Activated CD8-positive, alpha-beta T cell treated with anti-CD3 and anti-CD28 coated beads for 36 hours (primary cell): Measurements from ENCODE around the gene IP6K1. TPM values are rescaled to one million over a fixed set of nuclear protein-coding genes. Genes with fewer than 3 reads are reported as not detected.

ENCODE experiments used
- ATAC-seq: fragments of 200-7000 bp; cut with Tn5 transposase; one replicate; pipeline ENCODE4 v1.10.0; 2021; ENCODE audit warnings: mild to moderate bottlenecking, moderate library complexity
- CTCF ChIA-PET: fragments of 350-600 bp; sonication (Branson Sonifier 250); formaldehyde crosslinking; loops from one replicate; lab custom pipeline; 2021; ENCODE audit warnings: antibody characterized with exemption; lab: Charles Lee
- POLR2A ChIA-PET: fragments of 350-600 bp; sonication (Branson Sonifier 250); formaldehyde crosslinking; loops from one replicate; lab custom pipeline; 2021; ENCODE audit warnings: antibody characterized with exemption; lab: Charles Lee
- DNase-seq: peaks from one replicate; pipeline ENCODE4 v3.0.0-alpha.2; 2020
- H3K27ac Mint-ChIP-seq: one replicate; pipeline ENCODE4 v1.8.0; 2021; ENCODE audit warnings: mild to moderate bottlenecking, mixed read lengths
- H3K27me3 Mint-ChIP-seq: one replicate; pipeline ENCODE4 v1.8.0; 2021; ENCODE audit warnings: mixed read lengths
- H3K36me3 Mint-ChIP-seq: one replicate; pipeline ENCODE4 v1.8.0; 2021; ENCODE audit warnings: low read depth, mixed read lengths
- H3K4me1 Mint-ChIP-seq: one replicate; pipeline ENCODE4 v1.8.0; 2021; ENCODE audit warnings: low read depth, mixed read lengths
- H3K4me3 Mint-ChIP-seq: one replicate; pipeline ENCODE4 v1.8.0; 2021; ENCODE audit warnings: mild to moderate bottlenecking, moderate library complexity, mixed read lengths
- H3K9me3 Mint-ChIP-seq: one replicate; pipeline ENCODE4 v1.8.0; 2021; ENCODE audit warnings: mixed read lengths
- CTCF ChIP-seq: fragments of 200-600 bp; IDR thresholded peaks from one replicate; pipeline ENCODE4 v1.8.0; 2022; ENCODE audit warnings: antibody characterized with exemption, mild to moderate bottlenecking
- intact Hi-C: fragments of 100-400 bp; cut with micrococcal nuclease; formaldehyde crosslinking; loops from one replicate; pipeline ENCODE4 v1.10.0; 2022
- total RNA-seq, 2 experiments: library from RNA; stranded (reverse); gene quantifications; one replicate each; pipeline ENCODE4 v1.2.3, GENCODE V29; 2021

IP6K1 gene
- total RNA-seq, 2 experiments from 2014 or later: 23.5 to 24.2 TPM

- intact Hi-C loops: no loop called here
- no peak overlapping the region for H3K4me3 Mint-ChIP-seq
Observed at GRCh38 chr3:49714728-49715550, 71.4 kb downstream of the IP6K1 start.

GRCh38 chr3:49713336-49714105, 72.8 kb downstream of the IP6K1 start:
- CTCF ChIA-PET: interaction anchor here (1.4 kb wide), 1 partner anchor 174 kb away, joined by 4 read pairs; no protein-coding TSS in a partner anchor
- Mint-ChIP-seq H3K9me3 (no peaks in the 10 kb centered on the region), H3K4me3 (no peak overlapping the region), H3K4me1 (peaks cover 9% of the 10 kb centered on the region), H3K36me3 (no peaks in the 10 kb centered on the region), H3K27ac (no peak overlapping the region), H3K27me3 (no peaks in the 10 kb centered on the region)
- POLR2A ChIA-PET: interaction anchor here (1.4 to 2.7 kb wide), 2 partner anchors 7 to 9 kb away, joined by 3 to 15 read pairs; no protein-coding TSS in a partner anchor
- no peak for TF ChIP-seq CTCF
- no peak for ATAC-seq
- no peak for DNase-seq
- intact Hi-C loops: no loop called here

More at GRCh38 chr3:49714728-49715550, 71.4 kb downstream of the IP6K1 start:
- no peaks in the 10 kb centered on the region for H3K27me3 Mint-ChIP-seq
- ChIA-PET POLR2A (interaction anchor here (1.4 kb wide), 1 partner anchor 8 kb away, joined by 3 read pairs; no protein-coding TSS in a partner anchor), CTCF (no interaction called here)
- DNase-seq (no peak), ATAC-seq (no peak)
- TF ChIP-seq CTCF: no peak
- H3K9me3 Mint-ChIP-seq: no peaks in the 10 kb centered on the region
- H3K27ac Mint-ChIP-seq: no peak overlapping the region
- H3K4me1 Mint-ChIP-seq: peaks cover 19% of the 10 kb centered on the region
- H3K36me3 Mint-ChIP-seq: no peaks in the 10 kb centered on the region

- peaks cover 8% of the 10 kb centered on the region for H3K4me1 Mint-ChIP-seq
Observed at GRCh38 chr3:49712631-49713317, 73.6 kb downstream of the IP6K1 start.

GRCh38 chr3:49712166-49712565, 74.2 kb downstream of the IP6K1 start:
- H3K36me3 Mint-ChIP-seq: no peaks in the 10 kb centered on the region
- peaks cover 8% of the 10 kb centered on the region for H3K4me1 Mint-ChIP-seq
- DNase-seq (no peak), ATAC-seq (no peak)
- intact Hi-C loops: no loop called here
- POLR2A ChIA-PET: interaction anchor here (1.1 to 2.7 kb wide), 2 partner anchors 10 to 213 kb away, joined by 3 to 15 read pairs; no protein-coding TSS in a partner anchor
- no peak overlapping the region for H3K4me3 Mint-ChIP-seq
- TF ChIP-seq CTCF: no peak
- CTCF ChIA-PET: interaction anchor here (0.7 to 2.1 kb wide), 3 partner anchors 127 to 219 kb away, joined by 3 to 9 read pairs (median 4); no protein-coding TSS in a partner anchor
- no peak overlapping the region for H3K27ac Mint-ChIP-seq
- no peaks in the 10 kb centered on the region for H3K27me3 Mint-ChIP-seq
- H3K9me3 Mint-ChIP-seq: no peaks in the 10 kb centered on the region

More at GRCh38 chr3:49712631-49713317, 73.6 kb downstream of the IP6K1 start:
- TF ChIP-seq CTCF: no peak
- Mint-ChIP-seq H3K4me3 (no peak overlapping the region), H3K27ac (no peak overlapping the region), H3K36me3 (no peaks in the 10 kb centered on the region), H3K27me3 (no peaks in the 10 kb centered on the region), H3K9me3 (no peaks in the 10 kb centered on the region)
- POLR2A ChIA-PET: interaction anchor here (1.1 to 2.7 kb wide), 2 partner anchors 9 to 214 kb away, joined by 3 to 15 read pairs; no protein-coding TSS in a partner anchor
- DNase-seq (no peak), ATAC-seq (no peak)
- intact Hi-C loops: no loop called here
- CTCF ChIA-PET: interaction anchor here (0.7 to 2.1 kb wide), 3 partner anchors 126 to 218 kb away, joined by 3 to 9 read pairs (median 4); no protein-coding TSS in a partner anchor
